Neural cell (in vitro differentiated cells): ENCODE measurements around the gene PARP1. TPM values are rescaled to one million over a fixed set of nuclear protein-coding genes. Genes with fewer than 3 reads are reported as not detected.

Experiments used
- H2AFZ ChIP-seq: fragments of 200-600, 300-800 bp; sonication (generic), shearing (Covaris generic); 2 replicates; pipeline ENCODE4 v1.6.0; 2014; ENCODE audit warnings: low read depth, mild to moderate bottlenecking, antibody characterized with exemption, low read length, moderate library complexity
- H3F3A ChIP-seq: fragments of 200-600 bp; shearing (Covaris generic); 2 replicates; pipeline ENCODE4 v1.6.1; 2016; ENCODE audit warnings: mild to moderate bottlenecking, moderate library complexity, mixed read lengths, antibody characterized with exemption, low read length; ENCODE audit not compliant: insufficient read depth, poor library complexity, severe bottlenecking
- H3K27ac ChIP-seq: fragments of 200-600, 300-800 bp; sonication (generic), shearing (Covaris generic); 2 replicates; pipeline ENCODE4 v1.5.1; 2014; ENCODE audit warnings: mild to moderate bottlenecking, low read length, moderate library complexity
- H3K27me3 ChIP-seq: fragments of 300-800, 200-600 bp; sonication (generic), shearing (Covaris generic); 2 replicates; pipeline ENCODE4 v1.6.0; 2014; ENCODE audit warnings: mild to moderate bottlenecking, low read depth, low read length, moderate library complexity; ENCODE audit not compliant: insufficient read depth
- H3K36me3 ChIP-seq: fragments of 300-800, 200-600 bp; sonication (generic), shearing (Covaris generic); 2 replicates; pipeline ENCODE4 v1.5.1; 2014; ENCODE audit warnings: mild to moderate bottlenecking, antibody characterized with exemption, low read length, moderate library complexity; ENCODE audit not compliant: insufficient read depth
- H3K4me2 ChIP-seq: fragments of 300-800, 200-600 bp; sonication (generic), shearing (Covaris generic); 2 replicates; pipeline ENCODE4 v1.6.0; 2014; ENCODE audit warnings: mild to moderate bottlenecking, low read length
- H3K4me3 ChIP-seq: fragments of 300-800, 200-600 bp; sonication (generic), shearing (Covaris generic); 2 replicates; pipeline ENCODE4 v1.5.1; 2014; ENCODE audit warnings: mild to moderate bottlenecking, low read length, moderate library complexity
- H3K79me2 ChIP-seq: fragments of 200-600 bp; shearing (Covaris generic); replicated peaks from 2 replicates; pipeline ENCODE4 v1.6.0; 2014; ENCODE audit warnings: mild to moderate bottlenecking, low read length, moderate library complexity; ENCODE audit not compliant: insufficient read depth
- H3K9ac ChIP-seq: fragments of 300-800, 200-600 bp; sonication (generic), shearing (Covaris generic); 2 replicates; pipeline ENCODE4 v1.6.1; 2016; ENCODE audit warnings: mild to moderate bottlenecking, low read length, mixed read lengths
- H3K9me2 ChIP-seq: fragments of 200-600 bp; shearing (Covaris generic); 2 replicates; pipeline ENCODE4 v1.6.1; 2016; ENCODE audit warnings: mild to moderate bottlenecking, low read length, mixed read lengths; ENCODE audit not compliant: insufficient read depth
- H3K9me3 ChIP-seq: fragments of 200-600, 300-800 bp; sonication (generic), shearing (Covaris generic); 2 replicates; pipeline ENCODE4 v1.6.1; 2016; ENCODE audit warnings: mild to moderate bottlenecking, mixed run types, low read length, moderate library complexity, mixed read lengths
- H4K20me1 ChIP-seq: fragments of 200-600 bp; shearing (Covaris generic); 2 replicates; pipeline ENCODE4 v1.6.1; 2016; ENCODE audit warnings: mild to moderate bottlenecking, mixed run types; ENCODE audit not compliant: insufficient read depth
- CTCF ChIP-seq: fragments of 450-650 bp; IDR thresholded peaks from 2 replicates; pipeline ENCODE4 v1.5.1; 2014; ENCODE audit warnings: antibody characterized with exemption, mild to moderate bottlenecking, moderate library complexity; ENCODE audit not compliant: poor library complexity, severe bottlenecking
- EP300 ChIP-seq: fragments of 450-650 bp; conservative IDR thresholded peaks from 2 replicates; pipeline ENCODE4 v1.6.1; 2014; ENCODE audit warnings: antibody characterized with exemption, mild to moderate bottlenecking, moderate library complexity; ENCODE audit not compliant: poor library complexity, severe bottlenecking
- EZH2 ChIP-seq: fragments of 200-600, 300-800 bp; shearing (Covaris generic), sonication (generic); IDR thresholded peaks from 2 replicates; pipeline ENCODE4 v1.6.1; 2014; ENCODE audit warnings: antibody characterized with exemption, low read length, borderline replicate concordance, mild to moderate bottlenecking; ENCODE audit not compliant: insufficient read depth, poor library complexity, severe bottlenecking
- MXI1 ChIP-seq: fragments of 450-650 bp; conservative IDR thresholded peaks from 2 replicates; pipeline ENCODE4 v1.6.1; 2014; ENCODE audit warnings: antibody characterized with exemption, mild to moderate bottlenecking; ENCODE audit not compliant: poor library complexity, severe bottlenecking
- POLR2AphosphoS5 ChIP-seq: IDR thresholded peaks from 2 replicates; pipeline ENCODE4 v1.6.1; 2012
- RAD21 ChIP-seq: fragments of 450-650 bp; conservative IDR thresholded peaks from 2 replicates; pipeline ENCODE4 v1.6.1; 2014; ENCODE audit warnings: antibody characterized with exemption, mild to moderate bottlenecking, moderate library complexity
- SMC3 ChIP-seq: fragments of 450-650 bp; conservative IDR thresholded peaks from 2 replicates; pipeline ENCODE4 v1.6.1; 2014; ENCODE audit warnings: antibody characterized with exemption, mild to moderate bottlenecking, moderate library complexity; ENCODE audit not compliant: poor library complexity
- TAF1 ChIP-seq: IDR thresholded peaks from 2 replicates; pipeline ENCODE4 v1.6.1; 2012; ENCODE audit warnings: low read depth
- polyA plus RNA-seq: library from polyadenylated mRNA; depleted of rRNA; stranded (reverse); fragments of >200 nt; gene quantifications from 2 replicates; pipeline ENCODE4 v1.2.3, GENCODE V29; 2014
- TF ChIP-seq, protein P1 (sequence below): IDR thresholded peaks from 2 replicates; pipeline ENCODE4 v1.6.1; 2012; ENCODE audit warnings: borderline replicate concordance

Gene PARP1
- polyA plus RNA-seq, 1 donor from 2014 or later: 112 TPM

- Histone ChIP-seq H3K27ac (no peak overlapping the region), H3K9me2 (no peaks in the 10 kb centered on the region), H3K4me2 (no peak overlapping the region), H4K20me1 (no peaks in the 10 kb centered on the region), H2AFZ (no peak overlapping the region), H3K9ac (no peak overlapping the region), H3K9me3 (no peaks in the 10 kb centered on the region), H3K36me3 (no peaks in the 10 kb centered on the region), H3F3A (no peaks in the 10 kb centered on the region), H3K4me3 (no peak overlapping the region), H3K27me3 (no peaks in the 10 kb centered on the region), H3K79me2 (no peaks in the 10 kb centered on the region)
- TF ChIP-seq SMC3 (no peak), MXI1 (no peak), CTCF (no peak), EZH2 (no peak)
Measured at GRCh38 chr1:226414098-226414698, 6.3 kb upstream of the PARP1 start.

- Histone ChIP-seq H3F3A (peaks cover 5% of the 10 kb centered on the region), H3K79me2 (peaks cover 2% of the 10 kb centered on the region), H3K9me2 (no peaks in the 10 kb centered on the region), H3K4me2 (no peak overlapping the region), H3K36me3 (no peaks in the 10 kb centered on the region), H3K9me3 (no peaks in the 10 kb centered on the region), H3K27me3 (no peaks in the 10 kb centered on the region), H3K4me3 (no peak overlapping the region), H4K20me1 (no peaks in the 10 kb centered on the region), H3K27ac (no peak overlapping the region), H2AFZ (no peak overlapping the region), H3K9ac (no peak overlapping the region)
- no peak for TF ChIP-seq MXI1
- TF ChIP-seq EZH2: no peak
- TF ChIP-seq SMC3: no peak
- no peak for TF ChIP-seq RAD21
- no peak for TF ChIP-seq POLR2AphosphoS5
- no peak for TF ChIP-seq TAF1
- TF ChIP-seq CTCF: no peak
- TF ChIP-seq EP300: no peak
Measured at GRCh38 chr1:226411619-226412018, 3.7 kb upstream of the PARP1 start.

GRCh38 chr1:226410958-226411357 is 3.1 kb upstream of the PARP1 start:
- Histone ChIP-seq H3F3A (peaks cover 7% of the 10 kb centered on the region), H3K9ac (no peak overlapping the region), H3K27ac (no peak overlapping the region), H3K9me3 (no peaks in the 10 kb centered on the region), H3K4me2 (no peak overlapping the region), H3K79me2 (peaks cover 8% of the 10 kb centered on the region), H2AFZ (no peak overlapping the region), H3K9me2 (no peaks in the 10 kb centered on the region), H3K4me3 (no peak overlapping the region), H4K20me1 (no peaks in the 10 kb centered on the region), H3K36me3 (no peaks in the 10 kb centered on the region), H3K27me3 (no peaks in the 10 kb centered on the region)
- TF ChIP-seq MXI1 (no peak), RAD21 (no peak), EZH2 (no peak), POLR2AphosphoS5 (no peak), EP300 (no peak), CTCF (no peak), TAF1 (no peak), SMC3 (no peak)
- TF ChIP-seq, protein P1, sequence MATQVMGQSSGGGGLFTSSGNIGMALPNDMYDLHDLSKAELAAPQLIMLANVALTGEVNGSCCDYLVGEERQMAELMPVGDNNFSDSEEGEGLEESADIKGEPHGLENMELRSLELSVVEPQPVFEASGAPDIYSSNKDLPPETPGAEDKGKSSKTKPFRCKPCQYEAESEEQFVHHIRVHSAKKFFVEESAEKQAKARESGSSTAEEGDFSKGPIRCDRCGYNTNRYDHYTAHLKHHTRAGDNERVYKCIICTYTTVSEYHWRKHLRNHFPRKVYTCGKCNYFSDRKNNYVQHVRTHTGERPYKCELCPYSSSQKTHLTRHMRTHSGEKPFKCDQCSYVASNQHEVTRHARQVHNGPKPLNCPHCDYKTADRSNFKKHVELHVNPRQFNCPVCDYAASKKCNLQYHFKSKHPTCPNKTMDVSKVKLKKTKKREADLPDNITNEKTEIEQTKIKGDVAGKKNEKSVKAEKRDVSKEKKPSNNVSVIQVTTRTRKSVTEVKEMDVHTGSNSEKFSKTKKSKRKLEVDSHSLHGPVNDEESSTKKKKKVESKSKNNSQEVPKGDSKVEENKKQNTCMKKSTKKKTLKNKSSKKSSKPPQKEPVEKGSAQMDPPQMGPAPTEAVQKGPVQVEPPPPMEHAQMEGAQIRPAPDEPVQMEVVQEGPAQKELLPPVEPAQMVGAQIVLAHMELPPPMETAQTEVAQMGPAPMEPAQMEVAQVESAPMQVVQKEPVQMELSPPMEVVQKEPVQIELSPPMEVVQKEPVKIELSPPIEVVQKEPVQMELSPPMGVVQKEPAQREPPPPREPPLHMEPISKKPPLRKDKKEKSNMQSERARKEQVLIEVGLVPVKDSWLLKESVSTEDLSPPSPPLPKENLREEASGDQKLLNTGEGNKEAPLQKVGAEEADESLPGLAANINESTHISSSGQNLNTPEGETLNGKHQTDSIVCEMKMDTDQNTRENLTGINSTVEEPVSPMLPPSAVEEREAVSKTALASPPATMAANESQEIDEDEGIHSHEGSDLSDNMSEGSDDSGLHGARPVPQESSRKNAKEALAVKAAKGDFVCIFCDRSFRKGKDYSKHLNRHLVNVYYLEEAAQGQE: no peak
